Left ventricle myocardium inferior (tissue), 1 donor: Measurements from ENCODE around the gene CELF2. TPM values are rescaled to one million over a fixed set of nuclear protein-coding genes. Genes with fewer than 3 reads are reported as not detected.

ENCODE experiments used
- DNase-seq: peaks from one replicate; pipeline ENCODE4 v3.0.0-alpha.2; 2020
- H3K27ac ChIP-seq: fragments of 200-600 bp; replicated peaks from 2 replicates; pipeline ENCODE4 v1.8.0; 2021
- H3K27me3 ChIP-seq: fragments of 200-600 bp; 2 replicates; pipeline ENCODE4 v1.8.0; 2021; ENCODE audit warnings: low read depth
- H3K36me3 ChIP-seq: fragments of 200-600 bp; 2 replicates; pipeline ENCODE4 v1.8.0; 2021
- H3K4me1 ChIP-seq: fragments of 200-600 bp; 2 replicates; pipeline ENCODE4 v1.8.0; 2021
- H3K4me3 ChIP-seq: fragments of 200-600 bp; 2 replicates; pipeline ENCODE4 v1.8.0; 2021; ENCODE audit warnings: mild to moderate bottlenecking, moderate library complexity
- H3K9me3 ChIP-seq: fragments of 200-600 bp; replicated peaks from 2 replicates; pipeline ENCODE4 v1.8.0; 2021
- intact Hi-C: fragments of 100-400 bp; cut with micrococcal nuclease; formaldehyde crosslinking; loops from one replicate; pipeline ENCODE4 v1.11.0; 2022
- total RNA-seq: library from RNA; stranded (reverse); fragmentation: NEBNext Ultra II Directional; extraction: Animal tissue kit (Norgen Biotek cat#: 25700); gene quantifications from one replicate; pipeline ENCODE4 v1.2.1, GENCODE V29; 2021
- TF ChIP-seq, protein P1 (sequence below): fragments of 200-600 bp; IDR thresholded peaks from 2 replicates; pipeline ENCODE4 v1.8.0; 2021; ENCODE audit warnings: antibody characterized with exemption, mild to moderate bottlenecking, borderline replicate concordance
- donor health status: DM: no; HTN: yes; CAD: no; lungs with severe emphysema.

The CELF2 gene
- total RNA-seq, 1 donor from 2014 or later = 74.9 TPM

DNA sequence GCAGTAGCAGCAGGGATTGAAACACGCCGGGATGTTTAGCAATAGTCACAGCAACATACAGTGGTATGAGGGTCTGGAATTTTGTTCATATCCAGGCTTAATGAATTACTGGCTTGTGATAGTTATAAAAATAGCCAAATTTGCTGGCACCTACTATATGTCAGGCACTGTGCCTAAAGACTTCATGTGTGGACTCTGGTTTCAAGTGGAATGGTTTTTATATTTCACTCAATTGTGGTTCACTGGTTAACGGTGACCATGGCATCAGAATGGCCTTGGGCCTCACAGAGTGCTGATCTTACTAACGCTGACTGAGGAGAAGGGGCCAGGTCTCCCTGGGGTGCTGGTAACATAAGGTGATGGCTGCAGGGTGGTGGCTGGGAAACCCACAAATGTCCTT is 55.7 kb downstream of the CELF2 start:
- Histone ChIP-seq H3K4me3 (no peak overlapping the region), H3K4me1 (peaks cover 87% of the 10 kb centered on the region), H3K27ac (peak overlapping the region; percentile 65), H3K36me3 (no peaks in the 10 kb centered on the region), H3K27me3 (no peaks in the 10 kb centered on the region), H3K9me3 (no peaks in the 10 kb centered on the region)
- TF ChIP-seq, protein P1, sequence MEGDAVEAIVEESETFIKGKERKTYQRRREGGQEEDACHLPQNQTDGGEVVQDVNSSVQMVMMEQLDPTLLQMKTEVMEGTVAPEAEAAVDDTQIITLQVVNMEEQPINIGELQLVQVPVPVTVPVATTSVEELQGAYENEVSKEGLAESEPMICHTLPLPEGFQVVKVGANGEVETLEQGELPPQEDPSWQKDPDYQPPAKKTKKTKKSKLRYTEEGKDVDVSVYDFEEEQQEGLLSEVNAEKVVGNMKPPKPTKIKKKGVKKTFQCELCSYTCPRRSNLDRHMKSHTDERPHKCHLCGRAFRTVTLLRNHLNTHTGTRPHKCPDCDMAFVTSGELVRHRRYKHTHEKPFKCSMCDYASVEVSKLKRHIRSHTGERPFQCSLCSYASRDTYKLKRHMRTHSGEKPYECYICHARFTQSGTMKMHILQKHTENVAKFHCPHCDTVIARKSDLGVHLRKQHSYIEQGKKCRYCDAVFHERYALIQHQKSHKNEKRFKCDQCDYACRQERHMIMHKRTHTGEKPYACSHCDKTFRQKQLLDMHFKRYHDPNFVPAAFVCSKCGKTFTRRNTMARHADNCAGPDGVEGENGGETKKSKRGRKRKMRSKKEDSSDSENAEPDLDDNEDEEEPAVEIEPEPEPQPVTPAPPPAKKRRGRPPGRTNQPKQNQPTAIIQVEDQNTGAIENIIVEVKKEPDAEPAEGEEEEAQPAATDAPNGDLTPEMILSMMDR = no peak
- intact Hi-C loops = no loop called here
- DNase-seq = no peak

DNA sequence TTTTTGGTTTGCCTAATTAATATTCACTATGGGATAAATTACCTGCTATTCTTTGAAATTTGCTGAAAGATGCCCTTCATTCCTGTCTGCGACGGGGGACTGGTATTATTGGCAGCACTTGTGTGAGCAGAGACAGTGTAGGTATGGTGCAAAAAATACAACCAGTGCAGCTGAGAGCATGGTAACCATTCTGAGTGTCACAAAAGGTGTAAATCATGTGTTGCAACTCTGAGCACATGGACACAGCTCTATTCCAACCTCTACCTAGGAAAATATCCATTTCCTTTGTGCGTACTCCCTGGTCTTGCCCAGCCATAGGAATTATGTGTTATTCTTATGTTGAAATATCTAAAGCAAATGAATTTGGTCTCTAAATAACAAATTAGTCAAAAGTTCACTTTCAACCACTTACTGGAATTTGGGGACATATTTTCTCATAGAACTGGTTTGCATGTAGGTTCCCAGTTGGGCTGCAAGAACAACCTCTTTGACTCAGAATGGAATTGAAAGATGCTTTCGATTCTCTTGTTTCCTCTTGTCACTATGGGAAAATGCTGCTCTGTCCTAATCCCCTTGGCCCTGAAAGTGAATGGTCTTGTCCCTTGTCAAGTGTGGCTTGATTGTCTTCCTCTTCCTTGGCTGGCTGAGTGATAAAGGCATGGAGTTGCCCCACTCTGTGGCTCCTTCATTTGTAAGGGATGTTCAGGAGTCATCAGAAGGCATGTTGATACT is 57.0 kb downstream of the CELF2 start:
- intact Hi-C loops = no loop called here
- TF ChIP-seq, protein P1 = no peak
- Histone ChIP-seq H3K27me3 (no peaks in the 10 kb centered on the region), H3K4me1 (peaks cover 81% of the 10 kb centered on the region), H3K9me3 (no peaks in the 10 kb centered on the region), H3K36me3 (no peaks in the 10 kb centered on the region), H3K27ac (peak overlapping the region; percentile 65), H3K4me3 (no peak overlapping the region)
- no peak for DNase-seq

DNA sequence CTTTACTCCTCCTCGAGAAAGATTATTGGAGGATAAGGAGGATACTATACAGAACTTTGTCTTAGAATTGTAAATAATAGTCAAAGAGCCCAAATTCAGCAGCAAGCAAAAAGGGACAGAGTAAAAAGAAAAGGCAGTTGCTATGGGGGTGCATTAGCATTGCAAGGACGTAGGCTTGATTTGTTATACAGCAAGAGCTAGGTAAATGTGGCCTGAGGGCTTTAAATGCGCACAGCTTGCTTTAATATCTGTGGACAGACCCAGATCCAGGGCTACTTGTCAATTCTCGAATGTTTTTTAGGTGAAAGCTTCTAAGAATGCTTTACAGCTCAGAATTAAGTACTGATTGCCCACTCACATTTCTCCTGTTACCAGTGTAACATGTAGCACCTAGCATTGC is 58.5 kb downstream of the CELF2 start:
- Histone ChIP-seq H3K36me3 (no peaks in the 10 kb centered on the region), H3K27ac (peak overlapping the region; percentile 31), H3K27me3 (no peaks in the 10 kb centered on the region), H3K4me3 (no peak overlapping the region), H3K9me3 (no peaks in the 10 kb centered on the region), H3K4me1 (peaks cover 83% of the 10 kb centered on the region)
- TF ChIP-seq, protein P1 = no peak
- intact Hi-C loops = no loop called here
- no peak for DNase-seq

DNA sequence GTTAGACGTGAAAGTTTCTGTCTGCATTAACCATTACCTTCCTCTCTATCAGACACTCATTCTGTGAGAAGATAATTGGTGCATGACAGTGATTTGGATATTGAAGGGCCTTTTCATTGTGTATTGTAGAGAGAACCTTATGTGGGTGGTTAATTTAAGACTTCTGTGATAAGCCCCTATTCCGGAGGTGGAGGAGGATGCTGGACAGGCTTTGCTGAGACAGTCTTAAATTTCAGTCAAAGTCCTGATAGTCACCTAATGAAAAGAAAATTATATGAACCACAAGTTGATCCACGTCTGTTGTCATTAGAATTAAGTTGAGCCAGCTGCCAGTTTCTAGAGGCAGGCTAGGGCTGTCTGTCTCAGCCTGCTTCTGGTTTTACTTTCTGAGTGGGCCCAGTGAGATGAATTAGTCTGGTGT is 62.9 kb downstream of the CELF2 start:
- TF ChIP-seq, protein P1 = no peak
- no peaks in the 10 kb centered on the region for H3K9me3 ChIP-seq
- no peak overlapping the region for H3K4me3 ChIP-seq
- H3K27me3 ChIP-seq = no peaks in the 10 kb centered on the region
- DNase-seq = no peak
- H3K36me3 ChIP-seq = no peaks in the 10 kb centered on the region
- peak overlapping the region; percentile 64 for H3K27ac ChIP-seq
- peaks cover 83% of the 10 kb centered on the region for H3K4me1 ChIP-seq
- intact Hi-C loops = no loop called here

DNA sequence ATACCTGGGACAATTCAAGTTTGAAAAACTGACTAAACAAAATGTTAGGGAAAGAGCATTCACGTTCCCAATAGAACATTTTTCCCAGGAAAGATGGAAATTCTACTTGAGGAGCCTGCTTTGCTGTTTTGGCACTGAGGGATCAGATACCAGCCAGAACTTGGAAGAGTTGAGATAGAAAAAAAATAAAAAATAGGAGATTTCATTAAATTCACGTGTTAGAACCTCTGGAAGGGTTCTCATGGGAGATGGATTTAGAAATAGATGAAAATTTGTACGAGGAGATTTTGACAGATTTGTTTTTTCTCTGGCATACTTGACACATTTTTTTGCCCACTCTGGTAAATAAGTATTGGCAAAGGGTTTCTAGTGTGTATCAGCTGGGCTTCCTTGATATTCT is 63.7 kb downstream of the CELF2 start:
- TF ChIP-seq, protein P1 = no peak
- DNase-seq = no peak
- peaks cover 83% of the 10 kb centered on the region for H3K4me1 ChIP-seq
- H3K9me3 ChIP-seq = no peaks in the 10 kb centered on the region
- no peaks in the 10 kb centered on the region for H3K27me3 ChIP-seq
- H3K4me3 ChIP-seq = no peak overlapping the region
- peak overlapping the region; percentile 64 for H3K27ac ChIP-seq
- no peaks in the 10 kb centered on the region for H3K36me3 ChIP-seq
- intact Hi-C loops = no loop called here
